Esophagus squamous epithelium (tissue), 5 donors: Measurements from ENCODE around the gene FNDC11. TPM values are rescaled to one million over a fixed set of nuclear protein-coding genes. Genes with fewer than 3 reads are reported as not detected.

Experiments
- DNase-seq: peaks from one replicate; lab custom pipeline; 2025; lab: John Stamatoyannopoulos, UW
- H3K27ac ChIP-seq, 4 donors: fragments of 200-600 bp; sonication (generic); one replicate each; pipeline ENCODE4 v1.5.1; 2016 to 2019; ENCODE audit warnings: mild to moderate bottlenecking in 1 of 4
- H3K27me3 ChIP-seq, 4 donors: fragments of 200-600 bp; sonication (generic); 1 replicate in 3 of 4; 2 replicates in 1 of 4; pipeline versions ENCODE4 v1.5.1 to v1.6.0; 2017 to 2021; ENCODE audit warnings: antibody characterized with exemption in 1 of 4
- H3K36me3 ChIP-seq, 3 donors: fragments of 200-600 bp; sonication (generic); one replicate each; pipeline ENCODE4 v1.5.1; 2016 to 2019
- H3K4me1 ChIP-seq, 3 donors: fragments of 200-600 bp; sonication (generic); one replicate each; pipeline ENCODE4 v1.5.1; 2017 to 2019
- H3K4me3 ChIP-seq, 4 donors: fragments of 200-600 bp; sonication (generic); 1 replicate in 3 of 4; 2 replicates in 1 of 4; pipeline ENCODE4 v1.5.1; 2016 to 2019; ENCODE audit warnings: mild to moderate bottlenecking in 2 of 4, moderate library complexity in 1 of 4
- H3K9me3 ChIP-seq, 3 donors: fragments of 200-600 bp; sonication (generic); one replicate each; pipeline ENCODE4 v1.5.1; 2016 to 2019
- CTCF ChIP-seq, 6 experiments: fragments of 450-650 bp in 4 of 6; fragments of 200-600 bp in 2 of 6; sonication (generic) in 2 of 6; IDR thresholded peaks; one replicate each; pipeline ENCODE4 v1.5.1; 2016 to 2019; ENCODE audit warnings: antibody characterized with exemption in 6 of 6, mild to moderate bottlenecking in 4 of 6, moderate library complexity in 4 of 6
- POLR2A ChIP-seq, 4 donors: fragments of 450-650 bp; IDR thresholded peaks; one replicate each; pipeline ENCODE4 v1.6.1; 2017; ENCODE audit warnings: antibody characterized with exemption in 4 of 4, mild to moderate bottlenecking in 4 of 4, moderate library complexity in 3 of 4
- WGBS, 2 donors: methylation state at CpG; one replicate each; pipeline ENCODE4 v1.1.5; 2018; 5-methylcytosine and 5-hydroxymethylcytosine counted together
- intact Hi-C: fragments of 100-400 bp; cut with DNase I; formaldehyde crosslinking; loops from one replicate; pipeline ENCODE4 v1.15.0; 2022
- total RNA-seq, 4 donors: library from RNA; depleted of rRNA; stranded (reverse); fragments of >200 nt; gene quantifications; one replicate each; pipeline ENCODE4 v1.1.0, GENCODE V29; 2016
- donor health status: DM: yes; HTN: yes; CAD: no.

FNDC11 gene
- total RNA-seq, 4 donors from 2014 or later = under 0.01 TPM; not detected in 3

- Histone ChIP-seq H3K9me3 (no peaks in the 10 kb centered on the region), H3K36me3 (peaks cover 0 to 23% (median 4%) of the 10 kb centered on the region in 3 donors), H3K4me1 (peaks cover 14 to 47% (median 16%) of the 10 kb centered on the region in 3 donors), H3K27me3 (peaks cover 0 to 2% (median 0%) of the 10 kb centered on the region in 4 donors), H3K27ac (no peak overlapping the region), H3K4me3 (no peak overlapping the region)
- DNase-seq = no peak
- intact Hi-C loops = no loop called here
- no peak for TF ChIP-seq CTCF (IDR thresholded peaks at IDR 0.05)
- TF ChIP-seq POLR2A (IDR thresholded peaks at IDR 0.05) = no peak
- 89% methylated on average over 13 of the region's 48 CpGs; no CpG with 5 or more reads in 1 of the 2 donors for WGBS, 2 donors
Measured at GRCh38 chr20:63572071-63572787, 18.3 kb downstream of the FNDC11 start.

DNA sequence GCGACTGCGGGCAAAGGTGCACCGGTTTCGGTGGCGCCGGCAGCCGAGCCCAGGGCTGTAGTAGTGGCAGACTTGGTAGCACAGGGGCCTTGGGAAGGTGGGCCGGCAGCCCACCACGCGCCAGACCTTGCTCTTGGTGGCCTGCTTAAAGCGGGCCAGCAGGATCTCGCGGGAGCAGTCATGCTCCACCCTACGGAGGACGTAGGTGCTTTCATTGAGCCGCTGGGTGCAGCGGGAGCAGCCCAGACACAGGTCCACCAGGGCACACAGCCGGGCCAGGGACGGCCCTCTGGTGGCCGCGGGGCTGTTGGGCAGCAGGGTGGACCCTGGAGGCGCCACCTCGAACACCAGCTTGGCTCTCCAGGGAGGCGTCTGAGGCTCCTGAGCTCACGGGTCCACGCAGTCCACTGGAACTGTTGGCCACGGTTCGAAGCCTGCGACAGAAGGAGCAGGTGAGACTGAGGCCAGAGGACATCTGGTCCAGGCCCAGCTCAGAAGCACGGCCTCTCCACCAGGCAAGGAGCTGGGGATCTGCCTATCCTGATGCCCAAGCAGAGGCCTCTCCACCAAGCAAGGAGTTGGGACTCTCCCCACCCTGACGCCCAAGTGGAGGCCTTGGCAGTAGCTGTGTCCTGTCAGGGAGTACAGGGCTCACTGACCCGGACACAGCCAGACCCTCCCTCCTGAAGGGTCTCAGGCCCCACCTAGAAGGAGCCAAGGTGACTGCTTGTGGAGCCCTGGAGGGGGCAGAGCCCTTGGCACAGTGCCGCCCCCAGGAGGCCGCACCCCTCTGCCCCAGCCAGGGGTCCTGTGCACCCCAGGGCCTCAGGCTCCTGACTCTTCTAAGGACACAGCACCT is 19.1 kb downstream of the FNDC11 start:
- WGBS, 2 donors = 8 to 87% methylated on average over 2 to 3 of the region's 34 CpGs
- H3K27me3 ChIP-seq = peaks cover 0 to 6% (median 0%) of the 10 kb centered on the region in 4 donors
- intact Hi-C loops = no loop called here
- peak overlapping the region; percentile 78 to 97 (median 85) for H3K4me3 ChIP-seq
- no peak for DNase-seq
- H3K9me3 ChIP-seq = no peaks in the 10 kb centered on the region
- H3K27ac ChIP-seq = peak overlapping the region; percentile 83 to 93 (median 90)
- no peak for TF ChIP-seq CTCF (IDR thresholded peaks at IDR 0.05)
- TF ChIP-seq POLR2A (IDR thresholded peaks at IDR 0.05) = no peak
- peaks cover 0 to 18% (median 4%) of the 10 kb centered on the region in 3 donors for H3K36me3 ChIP-seq
- peaks cover 12 to 47% (median 16%) of the 10 kb centered on the region in 3 donors for H3K4me1 ChIP-seq

DNA sequence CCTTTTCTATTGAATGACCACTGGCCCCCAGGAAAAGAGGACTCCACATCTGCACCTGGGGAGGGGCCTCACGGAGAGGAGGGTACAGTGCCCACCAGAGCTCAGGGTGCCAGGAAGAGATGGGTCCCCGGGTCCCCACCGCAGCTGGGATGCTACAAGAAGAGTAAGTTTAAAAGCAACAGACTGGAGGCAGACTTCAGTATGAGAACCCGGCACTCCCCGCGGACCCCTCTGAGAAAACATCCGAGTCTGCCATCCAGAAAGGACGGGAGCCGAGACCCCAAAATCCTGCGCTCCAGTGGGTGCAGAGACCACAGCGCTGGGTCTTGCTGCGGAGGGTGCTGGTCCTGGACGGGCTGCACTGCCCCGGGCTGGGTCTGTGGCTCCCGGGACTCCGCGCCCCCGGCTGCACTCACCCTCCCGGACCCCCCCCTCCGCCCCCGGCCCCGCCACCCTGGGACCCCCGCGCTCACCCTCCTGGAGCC is 19.7 kb downstream of the FNDC11 start:
- H3K27ac ChIP-seq = peak overlapping the region; percentile 83 to 93 (median 90)
- 4 to 13% methylated on average over 3 to 5 of the region's 24 CpGs for WGBS, 2 donors
- H3K36me3 ChIP-seq = peaks cover 0 to 18% (median 4%) of the 10 kb centered on the region in 3 donors
- DNase-seq = no peak
- peaks cover 0 to 10% (median 0%) of the 10 kb centered on the region in 4 donors for H3K27me3 ChIP-seq
- intact Hi-C loops = no loop called here
- TF ChIP-seq POLR2A (IDR thresholded peaks at IDR 0.05) (no peak), CTCF (IDR thresholded peaks at IDR 0.05) (no peak)
- H3K4me3 ChIP-seq = peak overlapping the region; percentile 78 to 97 (median 85)
- H3K9me3 ChIP-seq = no peaks in the 10 kb centered on the region
- peaks cover 9 to 41% (median 16%) of the 10 kb centered on the region in 3 donors for H3K4me1 ChIP-seq

GRCh38 chr20:63574156-63574828 is 20.3 kb downstream of the FNDC11 start, which contains the start of gene HELZ2:
Gene HELZ2, minus strand, starts transcription at chr20:63574239. Its CDS starts 1,854 bp downstream, at chr20:63572385.
- Histone ChIP-seq H3K4me1 (peaks cover 9 to 35% (median 16%) of the 10 kb centered on the region in 3 donors), H3K9me3 (no peaks in the 10 kb centered on the region), H3K27me3 (peaks cover 0 to 16% (median 0%) of the 10 kb centered on the region in 4 donors), H3K36me3 (peaks cover 0 to 12% (median 4%) of the 10 kb centered on the region in 3 donors), H3K4me3 (peak within 1 kb of the TSS; percentile 78 to 97 (median 85)), H3K27ac (peak within 1 kb of the TSS; percentile 83 to 93 (median 90))
- TF ChIP-seq CTCF (IDR thresholded peaks at IDR 0.05) = no peak
- TF ChIP-seq POLR2A (IDR thresholded peaks at IDR 0.05) = peak in 1 of 4 donors; percentile 28
- intact Hi-C loops = no loop called here
- 0% methylated on average over 8 of the region's 40 CpGs; no CpG with 5 or more reads in 1 of the 2 donors for WGBS, 2 donors
- no peak for DNase-seq
